HepG2 (cell line): ENCODE data around the gene TMC8. TPM values are rescaled to one million over a fixed set of nuclear protein-coding genes. Genes with fewer than 3 reads are reported as not detected.

Source experiments
- CENPX ChIP-seq: sonication (generic); formaldehyde crosslinking; IDR thresholded peaks from 2 replicates; pipeline ENCODE4 v1.9.0; 2021; ENCODE audit warnings: mild to moderate bottlenecking, missing genetic modification reagents, moderate library complexity
- FOSL2 ChIP-seq: sonication (generic); formaldehyde crosslinking; IDR thresholded peaks from 2 replicates; pipeline ENCODE4 v1.4.0; 2020; ENCODE audit warnings: missing genetic modification reagents
- FOXM1 ChIP-seq: sonication (generic); formaldehyde crosslinking; IDR thresholded peaks from 2 replicates; pipeline ENCODE4 v1.5.0; 2020; ENCODE audit warnings: missing genetic modification reagents
- GLMP ChIP-seq: sonication (generic); formaldehyde crosslinking; IDR thresholded peaks from 2 replicates; pipeline ENCODE4 v1.9.0; 2021; ENCODE audit warnings: missing genetic modification reagents, mild to moderate bottlenecking, borderline replicate concordance
- HDAC6 ChIP-seq: fragments of 200-600 bp; sonication (generic); IDR thresholded peaks from 2 replicates; pipeline ENCODE4 v1.7.0; 2017; ENCODE audit warnings: mild to moderate bottlenecking, antibody characterized with exemption, low read length, low read depth
- HNF4G ChIP-seq, 2 experiments: sonication (generic) in 1 of 2; formaldehyde crosslinking in 1 of 2; IDR thresholded peaks; 2 replicates each; pipeline versions ENCODE4 v1.4.0 to v1.6.1; 2011 to 2020; ENCODE audit warnings: borderline replicate concordance in 2 of 2, low read depth in 2 of 2, mild to moderate bottlenecking in 2 of 2, low read length in 1 of 2, missing genetic modification reagents in 1 of 2, moderate library complexity in 1 of 2
- KDM5A ChIP-seq: fragments of 200-600 bp; sonication (generic); IDR thresholded peaks from 2 replicates; pipeline ENCODE4 v1.7.0; 2018; ENCODE audit warnings: antibody characterized with exemption, mild to moderate bottlenecking, low read length, borderline replicate concordance
- KLF6 ChIP-seq: IDR thresholded peaks from 2 replicates; pipeline ENCODE4 v1.8.0; 2016; ENCODE audit warnings: missing biosample characterization, missing genetic modification reagents
- MBD4 ChIP-seq: IDR thresholded peaks from 2 replicates; pipeline ENCODE4 v1.6.1; 2012; ENCODE audit warnings: low read length, inconsistent platforms, borderline replicate concordance
- MEF2D ChIP-seq: sonication (generic); formaldehyde crosslinking; IDR thresholded peaks from 2 replicates; pipeline ENCODE4 v1.5.1; 2020; ENCODE audit warnings: mild to moderate bottlenecking, missing genetic modification reagents
- MIER2 ChIP-seq: IDR thresholded peaks from 2 replicates; pipeline ENCODE4 v1.6.1; 2016; ENCODE audit warnings: missing biosample characterization, missing genetic modification reagents
- NFE2L2 ChIP-seq: fragments of 150-350 bp; IDR thresholded peaks from 2 replicates; pipeline ENCODE4 v1.6.1; 2014; ENCODE audit warnings: low read length
- SP140L ChIP-seq: sonication (generic); formaldehyde crosslinking; IDR thresholded peaks from 2 replicates; pipeline ENCODE4 v1.4.0; 2020; ENCODE audit warnings: missing genetic modification reagents, borderline replicate concordance
- SRSF1 ChIP-seq: fragments of 200-400 bp; formaldehyde crosslinking; optimal IDR thresholded peaks from 2 replicates; pipeline ENCODE3; 2017; ENCODE audit warnings: mild to moderate bottlenecking, low read depth, low read length, moderate library complexity
- SYNCRIP ChIP-seq: fragments of 200-400 bp; formaldehyde crosslinking; IDR thresholded peaks from 2 replicates; pipeline ENCODE4 v1.6.1; 2018; ENCODE audit warnings: mild to moderate bottlenecking, low read depth, low read length; ENCODE audit not compliant: insufficient read depth
- TBX3 ChIP-seq: fragments of 450-650 bp; IDR thresholded peaks from 2 replicates; pipeline ENCODE4 v1.6.1; 2017; ENCODE audit warnings: antibody characterized with exemption, mild to moderate bottlenecking, inconsistent platforms, borderline replicate concordance
- TFDP2 ChIP-seq: sonication (generic); formaldehyde crosslinking; IDR thresholded peaks from 2 replicates; pipeline ENCODE4 v1.4.0; 2020; ENCODE audit warnings: missing genetic modification reagents
- YEATS2 ChIP-seq: sonication (generic); formaldehyde crosslinking; IDR thresholded peaks from 2 replicates; pipeline ENCODE4 v1.4.0; 2020; ENCODE audit warnings: missing genetic modification reagents, borderline replicate concordance
- ZNF282 ChIP-seq: fragments of 450-650 bp; IDR thresholded peaks from 2 replicates; pipeline ENCODE4 v1.6.1; 2018; ENCODE audit not compliant: partially characterized antibody
- ZNF30 ChIP-seq: sonication (generic); formaldehyde crosslinking; IDR thresholded peaks from 2 replicates; pipeline ENCODE4 v1.5.0; 2020; ENCODE audit warnings: mild to moderate bottlenecking, missing genetic modification reagents
- ZNF317 ChIP-seq: sonication (generic); formaldehyde crosslinking; IDR thresholded peaks from 2 replicates; pipeline ENCODE4 v1.5.0; 2020; ENCODE audit warnings: mild to moderate bottlenecking, missing genetic modification reagents
- ZNF550 ChIP-seq: sonication (generic); formaldehyde crosslinking; IDR thresholded peaks from 2 replicates; pipeline ENCODE4 v1.4.0; 2020; ENCODE audit warnings: mild to moderate bottlenecking, missing genetic modification reagents, borderline replicate concordance
- ZNF780A ChIP-seq: sonication (generic); formaldehyde crosslinking; IDR thresholded peaks from 2 replicates; pipeline ENCODE4 v1.8.0; 2022; ENCODE audit warnings: mild to moderate bottlenecking, missing genetic modification reagents, moderate library complexity
- ZSCAN20 ChIP-seq: sonication (generic); formaldehyde crosslinking; IDR thresholded peaks from 2 replicates; pipeline ENCODE4 v1.4.0; 2020; ENCODE audit warnings: missing genetic modification reagents, mild to moderate bottlenecking, borderline replicate concordance
- polyA plus RNA-seq, 8 experiments: library from polyadenylated mRNA; depleted of rRNA in 3 of 8; stranded (reverse) in 7 of 8; unstranded in 1 of 8; fragments of >200 nt; fragmentation: Illumina TruSeq in 4 of 8; extraction: Trizol in 4 of 8; gene quantifications; 2 replicates each; pipeline versions ENCODE4 v1.2.1 to v1.2.3, GENCODE V29; 2011 to 2016; ENCODE audit warnings: low read depth in 4 of 8, missing spikeins in 1 of 8, mixed read lengths in 1 of 8; ENCODE audit not compliant: insufficient read depth in 1 of 8
- total RNA-seq, 5 experiments: library from RNA; depleted of rRNA; stranded (reverse); fragments of >200 nt; fragmentation: Illumina TruSeq; extraction: Trizol; gene quantifications; 2 replicates each; pipeline ENCODE4 v1.2.3, GENCODE V29; 2016; ENCODE audit warnings: low read depth in 1 of 5
- TF ChIP-seq, protein P1 (sequence below): sonication (generic); formaldehyde crosslinking; IDR thresholded peaks from 2 replicates; pipeline ENCODE4 v1.8.0; 2022; ENCODE audit warnings: missing genetic modification reagents, mild to moderate bottlenecking, borderline replicate concordance
- TF ChIP-seq, protein P2 (sequence below): sonication (generic); formaldehyde crosslinking; IDR thresholded peaks from 2 replicates; pipeline ENCODE4 v1.4.0; 2020; ENCODE audit warnings: missing genetic modification reagents

The TMC8 gene
- total and polyA plus RNA-seq, 2 of the 13 experiments (the other 11 are each of a cell fraction or from before 2014, with no cell fraction given) = 0.53 to 7.8 TPM

- TF ChIP-seq HNF4G (IDR thresholded peaks at IDR 0.05; ENCODE audit: borderline replicate concordance, low read depth, low read length) = no peak
- no peak for TF ChIP-seq HNF4G (CRISPR knock-in tag; IDR thresholded peaks at IDR 0.05; ENCODE audit: borderline replicate concordance, low read depth)
- TF ChIP-seq ZNF30 (CRISPR knock-in tag) = no peak
- no peak for TF ChIP-seq ZNF282
- no peak for TF ChIP-seq YEATS2 (CRISPR knock-in tag)
- no peak for TF ChIP-seq NFE2L2
- TF ChIP-seq ZNF550 = no peak
- no peak for TF ChIP-seq HDAC6
- no peak for TF ChIP-seq SP140L
- TF ChIP-seq MEF2D (CRISPR knock-in tag) = no peak; the same call in 1 of the 2 replicates
- TF ChIP-seq GLMP (CRISPR knock-in tag) = no peak
- TF ChIP-seq, protein P1, sequence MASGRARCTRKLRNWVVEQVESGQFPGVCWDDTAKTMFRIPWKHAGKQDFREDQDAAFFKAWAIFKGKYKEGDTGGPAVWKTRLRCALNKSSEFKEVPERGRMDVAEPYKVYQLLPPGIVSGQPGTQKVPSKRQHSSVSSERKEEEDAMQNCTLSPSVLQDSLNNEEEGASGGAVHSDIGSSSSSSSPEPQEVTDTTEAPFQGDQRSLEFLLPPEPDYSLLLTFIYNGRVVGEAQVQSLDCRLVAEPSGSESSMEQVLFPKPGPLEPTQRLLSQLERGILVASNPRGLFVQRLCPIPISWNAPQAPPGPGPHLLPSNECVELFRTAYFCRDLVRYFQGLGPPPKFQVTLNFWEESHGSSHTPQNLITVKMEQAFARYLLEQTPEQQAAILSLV (CRISPR knock-in tag) = peak; percentile 6; the same call in 1 of the 2 replicates
- no peak for TF ChIP-seq MBD4
- peak; percentile 50; the same call in 1 of the 2 replicates for TF ChIP-seq KDM5A
- no peak for TF ChIP-seq MIER2 (CRISPR knock-in tag)
- TF ChIP-seq, protein P2, sequence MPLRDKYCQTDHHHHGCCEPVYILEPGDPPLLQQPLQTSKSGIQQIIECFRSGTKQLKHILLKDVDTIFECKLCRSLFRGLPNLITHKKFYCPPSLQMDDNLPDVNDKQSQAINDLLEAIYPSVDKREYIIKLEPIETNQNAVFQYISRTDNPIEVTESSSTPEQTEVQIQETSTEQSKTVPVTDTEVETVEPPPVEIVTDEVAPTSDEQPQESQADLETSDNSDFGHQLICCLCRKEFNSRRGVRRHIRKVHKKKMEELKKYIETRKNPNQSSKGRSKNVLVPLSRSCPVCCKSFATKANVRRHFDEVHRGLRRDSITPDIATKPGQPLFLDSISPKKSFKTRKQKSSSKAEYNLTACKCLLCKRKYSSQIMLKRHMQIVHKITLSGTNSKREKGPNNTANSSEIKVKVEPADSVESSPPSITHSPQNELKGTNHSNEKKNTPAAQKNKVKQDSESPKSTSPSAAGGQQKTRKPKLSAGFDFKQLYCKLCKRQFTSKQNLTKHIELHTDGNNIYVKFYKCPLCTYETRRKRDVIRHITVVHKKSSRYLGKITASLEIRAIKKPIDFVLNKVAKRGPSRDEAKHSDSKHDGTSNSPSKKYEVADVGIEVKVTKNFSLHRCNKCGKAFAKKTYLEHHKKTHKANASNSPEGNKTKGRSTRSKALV (CRISPR knock-in tag) = 0 out of 2 replicates have a peak, but pooled peaks have one; percentile 16
- TF ChIP-seq FOXM1 = no peak
- TF ChIP-seq FOSL2 = no peak
- no peak for TF ChIP-seq ZNF780A (CRISPR knock-in tag)
- no peak for TF ChIP-seq CENPX (CRISPR knock-in tag)
- TF ChIP-seq TFDP2 (CRISPR knock-in tag) = no peak; the same call in 1 of the 2 replicates
- TF ChIP-seq ZNF317 (CRISPR knock-in tag) = peak; percentile 36
- TF ChIP-seq SYNCRIP = no peak
- no peak for TF ChIP-seq TBX3
- TF ChIP-seq ZSCAN20 = no peak
- TF ChIP-seq KLF6 (CRISPR knock-in tag) = no peak
- TF ChIP-seq SRSF1 = peak; percentile 53
These were observed 2.6 kb upstream of the TMC8 start (continued) for GRCh38 chr17:78127888-78128550.
